Measurements from ENCODE around the gene OMA1.

- TF ChIP-seq CTCF (IDR thresholded peaks at IDR 0.05; ENCODE audit: low read depth, low read length, poor library complexity, severe bottlenecking) = no peak
- TF ChIP-seq EZH2phosphoT487 (IDR thresholded peaks at IDR 0.05; ENCODE audit: borderline replicate concordance, low read length) = no peak
Measured at GRCh38 chr1:58551186-58552140, 4.9 kb upstream of the OMA1 start.
